HEK293T (cell line): Measurements from ENCODE around the gene MTO1.

Source experiments
- CTCF ChIA-PET: fragments of 350-600 bp; formaldehyde crosslinking; extraction: SDS; loops from one replicate; lab custom pipeline; 2021; ENCODE audit warnings: antibody characterized with exemption, inconsistent platforms; lab: Yijun Ruan, JAX
- POLR2A ChIA-PET: fragments of 350-600 bp; formaldehyde crosslinking; extraction: SDS; loops from one replicate; lab custom pipeline; 2020; ENCODE audit warnings: antibody characterized with exemption, inconsistent platforms; lab: Yijun Ruan, JAX
- DNase-seq: peaks from one replicate; pipeline ENCODE4 v3.0.0; 2012; ENCODE audit warnings: mixed read lengths; ENCODE audit errors: extremely low spot score
- ARNT ChIP-seq: fragments of 450-650 bp; IDR thresholded peaks from 2 replicates; pipeline ENCODE4 v1.6.1; 2017; ENCODE audit warnings: mild to moderate bottlenecking
- BHLHE40 ChIP-seq: fragments of 450-650 bp; IDR thresholded peaks from 2 replicates; pipeline ENCODE4 v1.6.1; 2016; ENCODE audit warnings: mild to moderate bottlenecking, moderate library complexity, borderline replicate concordance
- CTBP1 ChIP-seq: fragments of 450-650 bp; IDR thresholded peaks from 2 replicates; pipeline ENCODE4 v1.6.1; 2016; ENCODE audit warnings: borderline replicate concordance
- ELF4 ChIP-seq: fragments of 450-650 bp; IDR thresholded peaks from 2 replicates; pipeline ENCODE4 v1.6.1; 2017; ENCODE audit warnings: antibody characterized with exemption
- FOXA1 ChIP-seq: fragments of 450-650 bp; IDR thresholded peaks from 2 replicates; pipeline ENCODE4 v1.6.1; 2016; ENCODE audit warnings: mild to moderate bottlenecking
- FOXK2 ChIP-seq: fragments of 450-650 bp; IDR thresholded peaks from 2 replicates; pipeline ENCODE4 v1.6.1; 2016; ENCODE audit warnings: mild to moderate bottlenecking
- FOXM1 ChIP-seq: fragments of 450-650 bp; IDR thresholded peaks from 2 replicates; pipeline ENCODE4 v1.6.1; 2017; ENCODE audit warnings: mild to moderate bottlenecking, borderline replicate concordance
- HDGF ChIP-seq: fragments of 450-650 bp; IDR thresholded peaks from 2 replicates; pipeline ENCODE4 v1.6.1; 2017; ENCODE audit warnings: antibody characterized with exemption, borderline replicate concordance
- L3MBTL2 ChIP-seq: fragments of 450-650 bp; conservative IDR thresholded peaks from 2 replicates; pipeline ENCODE4 v1.6.1; 2016; ENCODE audit warnings: mild to moderate bottlenecking
- LEF1 ChIP-seq: fragments of 450-650 bp; IDR thresholded peaks from 2 replicates; pipeline ENCODE4 v1.6.1; 2017; ENCODE audit warnings: mild to moderate bottlenecking, borderline replicate concordance
- NFRKB ChIP-seq: fragments of 450-650 bp; IDR thresholded peaks from 2 replicates; pipeline ENCODE4 v1.6.1; 2016; ENCODE audit warnings: mild to moderate bottlenecking, moderate library complexity
- PKNOX1 ChIP-seq: fragments of 450-650 bp; IDR thresholded peaks from 2 replicates; pipeline ENCODE4 v1.6.1; 2016
- SP1 ChIP-seq: fragments of 450-650 bp; IDR thresholded peaks from 2 replicates; pipeline ENCODE4 v1.6.1; 2017
- SUZ12 ChIP-seq: fragments of 450-650 bp; IDR thresholded peaks from 2 replicates; pipeline ENCODE4 v1.6.1; 2016; ENCODE audit warnings: mild to moderate bottlenecking
- TARDBP ChIP-seq: fragments of 450-650 bp; IDR thresholded peaks from 2 replicates; pipeline ENCODE4 v1.6.1; 2016
- ZNF384 ChIP-seq: fragments of 450-650 bp; IDR thresholded peaks from 2 replicates; pipeline ENCODE4 v1.6.1; 2016

Gene MTO1

GRCh38 chr6:73508776-73509175 is 47.2 kb downstream of the MTO1 start:
- POLR2A ChIA-PET, result interaction anchor here (1.1 to 1.6 kb wide), 2 partner anchors 12 to 47 kb away, joined by 3 to 7 read pairs; partner anchors contain the start of genes EEF1A1 and MTO1
- CTCF ChIA-PET, result interaction anchor here (0.7 kb wide), 1 partner anchor 71 kb away, joined by 6 read pairs; no protein-coding TSS in a partner anchor
- TF ChIP-seq TARDBP (no peak), SP1 (no peak), L3MBTL2 (no peak), BHLHE40 (no peak), SUZ12 (no peak), FOXM1 (no peak)
- DNase-seq, result no peak

- DNase-seq, result no peak
- no peak for TF ChIP-seq ELF4
- TF ChIP-seq BHLHE40, result no peak
- no peak for TF ChIP-seq L3MBTL2
- TF ChIP-seq HDGF, result no peak
- no peak for TF ChIP-seq ZNF384
- no peak for TF ChIP-seq FOXA1
- no peak for TF ChIP-seq CTBP1
- no peak for TF ChIP-seq NFRKB
- no peak for TF ChIP-seq FOXK2
- no peak for TF ChIP-seq PKNOX1
- no peak for TF ChIP-seq LEF1
- TF ChIP-seq SUZ12, result no peak
- no peak for TF ChIP-seq ARNT
- no peak for TF ChIP-seq TARDBP
- TF ChIP-seq FOXM1, result no peak
- ChIA-PET CTCF (no interaction called here), POLR2A (interaction anchor here (1.1 to 1.6 kb wide), 2 partner anchors 11 to 48 kb away, joined by 3 to 7 read pairs; partner anchors contain the start of genes EEF1A1 and MTO1)
Measured at GRCh38 chr6:73509851-73510250, 48.3 kb downstream of the MTO1 start.

- no peak for TF ChIP-seq FOXA1
- TF ChIP-seq ARNT, result no peak
- TF ChIP-seq L3MBTL2, result no peak
- TF ChIP-seq BHLHE40, result no peak
- TF ChIP-seq HDGF, result no peak
- TF ChIP-seq CTBP1, result no peak
- no peak for TF ChIP-seq ELF4
- no peak for TF ChIP-seq LEF1
- no peak for TF ChIP-seq ZNF384
- no peak for TF ChIP-seq NFRKB
- TF ChIP-seq TARDBP, result no peak
- TF ChIP-seq FOXK2, result no peak
- TF ChIP-seq PKNOX1, result no peak
- no peak for TF ChIP-seq SP1
- no peak for TF ChIP-seq SUZ12
- CTCF ChIA-PET, result interaction anchor here (0.6 kb wide), 1 partner anchor 79 kb away, joined by 6 read pairs; no protein-coding TSS in a partner anchor
- no peak for DNase-seq
- POLR2A ChIA-PET, result interaction anchor here (2.0 kb wide), 1 partner anchor 9 kb away, joined by 10 read pairs; the partner anchor contains the start of gene EEF1A1
Measured at GRCh38 chr6:73511796-73512195, 50.3 kb downstream of the MTO1 start.

GRCh38 chr6:73513496-73513854 is 51.9 kb downstream of the MTO1 start:
- ChIA-PET POLR2A (interaction anchor here (0.6 to 2.6 kb wide), 16 partner anchors 8 to 1925 kb away, joined by 3 to 10 read pairs (median 4); partner anchors contain the start of genes EEF1A1, MTO1 and SLC17A5), CTCF (interaction anchor here (0.7 to 3.1 kb wide), 4 partner anchors 35 to 140 kb away, joined by 3 to 16 read pairs (median 4); no protein-coding TSS in a partner anchor)
- TF ChIP-seq ELF4 (no peak), SUZ12 (no peak), FOXM1 (no peak), LEF1 (no peak), BHLHE40 (no peak), ARNT (no peak), FOXK2 (no peak), HDGF (no peak), TARDBP (no peak)
- no peak for DNase-seq

- POLR2A ChIA-PET, result interaction anchor here (1.0 to 2.6 kb wide), 5 partner anchors 10 to 138 kb away, joined by 3 to 9 read pairs (median 3); partner anchors contain the start of genes MTO1 and SLC17A5
- TF ChIP-seq ELF4 (0 out of 2 replicates have a peak, but pooled peaks have one; percentile 13), NFRKB (0 out of 2 replicates have a peak, but pooled peaks have one; percentile 6), FOXK2 (no peak)
- DNase-seq, result no peak
- CTCF ChIA-PET, result interaction anchor here (1.7 to 3.1 kb wide), 2 partner anchors 95 to 98 kb away, joined by 4 to 16 read pairs; no protein-coding TSS in a partner anchor
Measured at GRCh38 chr6:73514746-73515110, 53.2 kb downstream of the MTO1 start.

GRCh38 chr6:73515204-73515655 is 53.7 kb downstream of the MTO1 start:
- no peak for DNase-seq
- POLR2A ChIA-PET, result interaction anchor here (0.6 to 2.7 kb wide), 7 partner anchors 9 to 138 kb away, joined by 3 to 12 read pairs (median 4); partner anchors contain the start of gene SLC17A5
- CTCF ChIA-PET, result interaction anchor here (0.5 to 3.1 kb wide), 7 partner anchors 86 to 131 kb away, joined by 3 to 16 read pairs (median 3); no protein-coding TSS in a partner anchor
- TF ChIP-seq L3MBTL2, result no peak
